ENCODE measurements around the gene PPP1R37. TPM values are rescaled to one million over a fixed set of nuclear protein-coding genes. Genes with fewer than 3 reads are reported as not detected.
"Not testable (repeated sequence)": the region's sequence is repeated elsewhere in the genome, so short reads cannot be mapped to it uniquely, and the experiment has no call there.

The PPP1R37 gene
- total RNA-seq, 2 experiments from 2014 or later = 20.9 to 21.2 TPM

DNA sequence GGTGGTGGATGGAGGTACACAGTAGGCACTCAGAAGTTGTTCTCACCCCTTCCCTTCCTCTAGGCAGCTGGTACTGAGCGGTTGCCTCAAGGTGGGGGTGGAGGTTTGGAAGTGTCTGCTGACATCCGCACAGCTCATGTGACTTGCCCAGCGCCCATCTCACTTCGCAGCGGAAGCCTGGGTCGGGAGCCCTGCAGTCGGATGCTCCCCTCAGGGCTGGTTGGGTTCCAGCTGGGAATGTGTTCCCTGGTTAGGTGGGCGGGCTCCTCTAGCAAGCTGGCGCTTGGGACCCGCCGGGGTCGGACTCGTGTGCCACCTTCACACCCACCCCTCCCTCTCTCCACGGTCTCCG, 10.2 kb downstream of the PPP1R37 start:
- intact Hi-C loops (cut with micrococcal nuclease) = no loop called here
- POLR2A ChIA-PET = interaction anchor here (1.1 to 1.8 kb wide), 4 partner anchors 10 to 16 kb away, joined by 4 to 8 read pairs (median 6); partner anchors contain the start of gene PPP1R37
- Mint-ChIP-seq H3K4me3 (peak overlapping the region; percentile 42), H3K36me3 (ENCODE audit: low read depth) (peaks cover 3% of the 10 kb centered on the region), H3K4me1 (ENCODE audit: low read depth) (peaks cover 47% of the 10 kb centered on the region), H3K9me3 (no peaks in the 10 kb centered on the region), H3K27ac (peak overlapping the region; percentile 43), H3K27me3 (no peaks in the 10 kb centered on the region)
- ATAC-seq (peak; percentile 82), DNase-seq (peak; percentile 68)
- CTCF ChIA-PET = interaction anchor here (0.7 to 3.4 kb wide), 7 partner anchors 10 to 27 kb away, joined by 3 to 17 read pairs (median 3); partner anchors contain the start of gene PPP1R37
- TF ChIP-seq CTCF (IDR thresholded peaks at IDR 0.05) = no peak

DNA sequence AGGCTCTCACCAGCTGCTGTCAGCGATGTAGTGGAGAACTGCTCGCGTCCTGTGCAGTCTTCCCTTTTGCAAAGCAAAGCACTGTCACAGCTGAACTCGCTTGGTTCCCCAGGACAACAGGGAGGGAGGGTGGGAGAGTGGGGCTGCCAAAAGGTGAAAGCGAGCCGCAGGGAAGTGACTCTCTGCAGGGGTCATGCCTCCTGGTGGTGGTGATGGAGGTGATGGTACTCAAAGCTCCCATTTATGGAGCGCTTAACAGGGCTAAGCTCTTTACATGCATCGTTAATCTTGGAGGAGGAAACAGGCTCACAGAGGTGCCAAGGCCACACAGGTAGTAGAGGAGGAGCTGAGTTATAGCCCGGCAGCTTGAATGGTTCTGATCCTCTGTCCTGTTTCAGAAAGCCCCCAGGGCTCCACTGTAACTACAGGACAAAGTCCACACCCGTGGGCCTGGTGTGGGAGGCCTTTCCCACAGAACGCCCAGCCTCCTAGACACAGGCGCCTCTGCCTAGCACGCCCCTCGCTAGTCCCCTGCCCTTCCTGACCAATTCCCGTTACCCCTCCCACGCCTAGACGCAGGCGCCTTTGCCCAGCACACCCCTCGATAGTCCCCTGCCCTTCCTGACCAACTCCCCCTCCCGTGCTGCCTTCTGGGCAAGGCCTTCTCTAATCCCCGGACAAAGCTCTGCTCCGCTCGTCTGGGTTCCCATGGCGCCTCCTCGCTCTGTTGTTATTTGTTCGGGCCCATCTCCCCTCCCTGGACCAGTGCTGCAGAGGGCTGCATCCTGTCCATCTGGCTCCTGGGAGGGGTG, 10.7 kb downstream of the PPP1R37 start:
- Mint-ChIP-seq H3K4me1 (ENCODE audit: low read depth) (peaks cover 41% of the 10 kb centered on the region), H3K9me3 (no peaks in the 10 kb centered on the region), H3K36me3 (ENCODE audit: low read depth) (peaks cover 3% of the 10 kb centered on the region), H3K27ac (peak overlapping the region; percentile 52), H3K27me3 (no peaks in the 10 kb centered on the region), H3K4me3 (peak overlapping the region; percentile 42)
- ChIA-PET CTCF (interaction anchor here (0.7 to 3.4 kb wide), 7 partner anchors 10 to 27 kb away, joined by 3 to 17 read pairs (median 3); partner anchors contain the start of gene PPP1R37), POLR2A (interaction anchor here (0.7 to 1.8 kb wide), 5 partner anchors 9 to 15 kb away, joined by 3 to 8 read pairs (median 6); partner anchors contain the start of gene PPP1R37)
- intact Hi-C loops (cut with micrococcal nuclease) = no loop called here
- DNase-seq (no peak), ATAC-seq (peak; percentile 26)
- TF ChIP-seq CTCF (IDR thresholded peaks at IDR 0.05) = no peak

- Mint-ChIP-seq H3K27ac (peak overlapping the region; percentile 86), H3K4me1 (ENCODE audit: low read depth) (peaks cover 40% of the 10 kb centered on the region), H3K27me3 (no peaks in the 10 kb centered on the region), H3K36me3 (ENCODE audit: low read depth) (peaks cover 3% of the 10 kb centered on the region), H3K9me3 (no peaks in the 10 kb centered on the region), H3K4me3 (peak overlapping the region; percentile 37)
- CTCF ChIA-PET = interaction anchor here (0.9 kb wide), 1 partner anchor 14 kb away, joined by 3 read pairs; no protein-coding TSS in a partner anchor
- peak; percentile 47 for ATAC-seq
- no peak for TF ChIP-seq CTCF (IDR thresholded peaks at IDR 0.05)
- intact Hi-C loops (cut with micrococcal nuclease) = no loop called here
- POLR2A ChIA-PET = interaction anchor here (1.3 to 1.4 kb wide), 2 partner anchors 10 to 15 kb away, joined by 4 to 5 read pairs; no protein-coding TSS in a partner anchor
- peak; percentile 56 for DNase-seq
Observed at GRCh38 chr19:45104658-45105349, 11.8 kb downstream of the PPP1R37 start.

DNA sequence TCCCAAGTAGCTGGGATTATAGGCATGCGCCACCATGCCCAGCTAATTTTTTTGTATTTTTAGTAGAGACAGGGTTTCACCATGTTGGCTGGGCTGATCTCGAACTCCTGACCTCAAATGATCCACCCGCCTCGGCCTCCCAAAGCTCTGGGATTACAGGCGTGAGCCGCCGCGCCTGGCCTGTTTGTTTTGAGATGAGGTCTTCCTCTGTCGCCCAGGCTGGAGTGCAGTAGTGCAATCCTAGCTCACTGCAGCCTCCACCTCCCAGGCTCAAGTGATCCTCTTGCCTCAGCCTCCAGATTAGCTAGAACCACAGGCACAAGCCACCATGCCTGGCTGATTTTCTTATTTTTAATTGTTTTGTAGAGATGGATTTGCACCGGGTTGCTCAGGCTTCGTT, 13.4 kb downstream of the PPP1R37 start:
- H3K27me3 Mint-ChIP-seq; H3K36me3 Mint-ChIP-seq (ENCODE audit: low read depth); H3K27ac Mint-ChIP-seq; CTCF ChIA-PET; DNase-seq; H3K9me3 Mint-ChIP-seq; ATAC-seq; POLR2A ChIA-PET; intact Hi-C loops (cut with micrococcal nuclease); H3K4me3 Mint-ChIP-seq: not testable (repeated sequence)
- peaks cover 51% of the 10 kb centered on the region for H3K4me1 Mint-ChIP-seq (ENCODE audit: low read depth)

- Mint-ChIP-seq H3K9me3 (no peaks in the 10 kb centered on the region), H3K4me1 (ENCODE audit: low read depth) (peaks cover 45% of the 10 kb centered on the region), H3K27me3 (no peaks in the 10 kb centered on the region), H3K36me3 (ENCODE audit: low read depth) (peaks cover 3% of the 10 kb centered on the region), H3K4me3 (no peak overlapping the region), H3K27ac (no peak overlapping the region)
- ATAC-seq (no peak), DNase-seq (no peak)
- ChIA-PET POLR2A (interaction anchor here (0.7 to 1.0 kb wide), 2 partner anchors 11 to 40 kb away, joined by 3 read pairs; no protein-coding TSS in a partner anchor), CTCF (no interaction called here)
- TF ChIP-seq CTCF (IDR thresholded peaks at IDR 0.05) = no peak
- intact Hi-C loops (cut with micrococcal nuclease) = no loop called here
Observed at GRCh38 chr19:45107621-45108150, 14.7 kb downstream of the PPP1R37 start.
